HG03064 (cell line): Measurements from ENCODE around the gene CT45A2.
"Not testable (repeated sequence)": the region's sequence is repeated elsewhere in the genome, so short reads cannot be mapped to it uniquely, and the experiment has no call there.

Experiments used
- ATAC-seq: cut with Tn5 transposase; IDR thresholded peaks from one replicate; pipeline ENCODE4 v1.9.1; 2021; ENCODE audit warnings: low read depth; ENCODE audit not compliant: unreplicated experiment

CT45A2 gene

GRCh38 chrX:135819912-135820311, at the start of gene CT45A2:
Gene CT45A2 (minus strand): TSS chrX:135820012. CDS start chrX:135816265, 3,747 bp downstream.
- ATAC-seq, result not testable (repeated sequence)

GRCh38 chrX:135854438-135854837, 34.6 kb upstream of the CT45A2 start, which contains the start of gene CT45A8:
Gene CT45A8 (minus strand): TSS chrX:135854538. CDS start chrX:135850783, 3,755 bp downstream.
- not testable (repeated sequence) for ATAC-seq

GRCh38 chrX:135837180-135837579, 17.4 kb upstream of the CT45A2 start, which contains the start of gene CT45A7:
Gene CT45A7 (minus strand): TSS chrX:135837280. CDS start chrX:135833533, 3,747 bp downstream.
- not testable (repeated sequence) for ATAC-seq

GRCh38 chrX:135802687-135803086, 17.1 kb downstream of the CT45A2 start, which contains the start of gene CT45A6:
Gene CT45A6 (minus strand): TSS chrX:135802787. CDS start chrX:135798993, 3,794 bp downstream.
- ATAC-seq, result not testable (repeated sequence)

- not testable (repeated sequence) for ATAC-seq
Measured at GRCh38 chrX:135785403-135785802, 34.4 kb downstream of the CT45A2 start, which contains the start of gene CT45A5. Gene CT45A5 (minus strand): TSS chrX:135785503. CDS start chrX:135781729, 3,774 bp downstream.

- ATAC-seq, result not testable (repeated sequence)
Measured at GRCh38 chrX:135768091-135768490, 51.7 kb downstream of the CT45A2 start, which contains the start of gene CT45A3. Gene CT45A3 (minus strand): TSS chrX:135768191. CDS start chrX:135764444, 3,747 bp downstream.
